Activated T-helper 17 cell treated with anti-CD3 and anti-CD28 coated beads, Interleukin-2, amount 50 U/mL, for 72 hours (primary cell): ENCODE data around the gene STIM2. TPM values are rescaled to one million over a fixed set of nuclear protein-coding genes. Genes with fewer than 3 reads are reported as not detected.

Experiments used
- ATAC-seq: fragments of 150-1000 bp; cut with Tn5 transposase; replicated peaks from 2 replicates; pipeline ENCODE4 v1.10.0; 2021; ENCODE audit warnings: mild to moderate bottlenecking, moderate library complexity
- H3K27ac Mint-ChIP-seq: one replicate; pipeline ENCODE4 v1.8.0; 2022; ENCODE audit warnings: mixed read lengths
- H3K27me3 Mint-ChIP-seq: one replicate; pipeline ENCODE4 v1.8.0; 2022; ENCODE audit warnings: mixed read lengths
- H3K36me3 Mint-ChIP-seq: one replicate; pipeline ENCODE4 v1.8.0; 2022; ENCODE audit warnings: low read depth, mild to moderate bottlenecking, mixed read lengths
- H3K4me1 Mint-ChIP-seq: one replicate; pipeline ENCODE4 v1.8.0; 2022; ENCODE audit warnings: mixed read lengths
- H3K4me3 Mint-ChIP-seq: one replicate; pipeline ENCODE4 v1.8.0; 2022; ENCODE audit warnings: mild to moderate bottlenecking, mixed read lengths
- H3K9me3 Mint-ChIP-seq: one replicate; pipeline ENCODE4 v1.8.0; 2022; ENCODE audit warnings: mixed read lengths
- total RNA-seq, 2 donors: library from RNA; stranded (reverse); gene quantifications; one replicate each; pipeline ENCODE4 v1.2.3, GENCODE V29; 2022

STIM2 gene
- total RNA-seq, 2 donors from 2014 or later, result 38.4 to 39.6 TPM

- Mint-ChIP-seq H3K36me3 (no peaks in the 10 kb centered on the region), H3K9me3 (no peaks in the 10 kb centered on the region), H3K27me3 (no peaks in the 10 kb centered on the region), H3K4me3 (no peak overlapping the region), H3K27ac (no peak overlapping the region), H3K4me1 (peaks cover 19% of the 10 kb centered on the region)
- no peak for ATAC-seq
Measured at GRCh38 chr4:26854701-26855100, 5.9 kb upstream of the STIM2 start.

DNA sequence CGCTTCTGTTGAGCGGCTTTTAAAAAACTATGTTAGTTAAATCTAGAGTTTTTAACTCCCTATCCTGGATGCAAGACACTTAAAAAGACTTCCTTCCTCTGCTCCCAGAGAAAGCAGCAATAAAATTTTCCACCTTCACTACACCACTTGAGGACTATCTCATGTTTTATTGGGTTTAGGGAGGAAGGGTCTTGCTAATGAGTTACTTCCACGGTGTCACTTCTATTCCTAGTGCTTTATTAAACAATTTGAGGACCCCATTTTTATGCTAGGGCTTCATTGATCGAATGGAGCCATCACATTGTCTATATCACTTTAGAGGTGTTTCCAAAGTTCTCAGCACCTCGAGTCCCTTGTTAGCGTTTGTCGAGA, 3.7 kb upstream of the STIM2 start:
- Mint-ChIP-seq H3K36me3 (peaks cover 6% of the 10 kb centered on the region), H3K4me1 (peaks cover 23% of the 10 kb centered on the region), H3K4me3 (peak overlapping the region; percentile 93), H3K27me3 (no peaks in the 10 kb centered on the region), H3K9me3 (no peaks in the 10 kb centered on the region), H3K27ac (peak overlapping the region; percentile 88)
- ATAC-seq, result no peak

DNA sequence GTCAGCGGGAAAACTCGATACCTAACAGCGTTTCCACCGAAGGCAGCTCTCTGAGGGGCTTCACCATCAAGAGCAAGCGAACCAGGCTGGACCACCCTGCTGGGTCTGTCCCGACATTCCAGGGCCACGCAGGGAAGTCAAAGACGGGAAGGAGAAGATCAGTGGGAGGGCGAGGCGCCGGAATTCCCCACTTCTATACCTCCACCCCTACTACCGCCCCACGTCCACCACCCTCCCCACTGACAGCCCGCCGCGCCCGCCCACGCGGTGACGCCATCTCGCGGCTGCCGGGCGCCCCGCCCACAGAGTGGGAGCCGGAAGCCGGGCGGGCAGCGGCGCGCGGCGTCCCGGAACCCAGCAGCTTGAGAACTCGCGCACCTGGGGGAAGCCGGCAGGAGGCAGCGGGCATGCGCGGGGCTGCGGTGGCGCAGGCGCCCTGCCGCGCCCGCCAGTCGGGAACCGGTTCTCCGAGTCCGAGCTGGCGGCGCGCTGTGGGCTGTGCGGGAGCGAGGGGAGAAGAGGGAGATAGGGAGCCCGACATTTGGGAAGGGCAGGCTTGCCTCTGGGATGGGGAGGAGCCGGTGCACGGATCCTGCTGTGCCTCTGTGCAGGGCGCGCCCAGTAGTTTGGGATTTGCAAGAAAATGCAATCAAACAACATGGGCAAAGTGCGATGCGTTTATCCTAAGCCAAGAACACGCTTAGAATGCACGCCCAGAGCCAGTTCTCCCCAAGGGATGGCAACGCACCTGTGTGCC, 3.2 kb upstream of the STIM2 start:
- H3K27me3 Mint-ChIP-seq, result no peaks in the 10 kb centered on the region
- H3K9me3 Mint-ChIP-seq, result no peaks in the 10 kb centered on the region
- H3K4me1 Mint-ChIP-seq, result peaks cover 24% of the 10 kb centered on the region
- peak overlapping the region; percentile 93 for H3K4me3 Mint-ChIP-seq
- peaks cover 6% of the 10 kb centered on the region for H3K36me3 Mint-ChIP-seq
- peak overlapping the region; percentile 88 for H3K27ac Mint-ChIP-seq
- ATAC-seq, result peak; percentile 64

DNA sequence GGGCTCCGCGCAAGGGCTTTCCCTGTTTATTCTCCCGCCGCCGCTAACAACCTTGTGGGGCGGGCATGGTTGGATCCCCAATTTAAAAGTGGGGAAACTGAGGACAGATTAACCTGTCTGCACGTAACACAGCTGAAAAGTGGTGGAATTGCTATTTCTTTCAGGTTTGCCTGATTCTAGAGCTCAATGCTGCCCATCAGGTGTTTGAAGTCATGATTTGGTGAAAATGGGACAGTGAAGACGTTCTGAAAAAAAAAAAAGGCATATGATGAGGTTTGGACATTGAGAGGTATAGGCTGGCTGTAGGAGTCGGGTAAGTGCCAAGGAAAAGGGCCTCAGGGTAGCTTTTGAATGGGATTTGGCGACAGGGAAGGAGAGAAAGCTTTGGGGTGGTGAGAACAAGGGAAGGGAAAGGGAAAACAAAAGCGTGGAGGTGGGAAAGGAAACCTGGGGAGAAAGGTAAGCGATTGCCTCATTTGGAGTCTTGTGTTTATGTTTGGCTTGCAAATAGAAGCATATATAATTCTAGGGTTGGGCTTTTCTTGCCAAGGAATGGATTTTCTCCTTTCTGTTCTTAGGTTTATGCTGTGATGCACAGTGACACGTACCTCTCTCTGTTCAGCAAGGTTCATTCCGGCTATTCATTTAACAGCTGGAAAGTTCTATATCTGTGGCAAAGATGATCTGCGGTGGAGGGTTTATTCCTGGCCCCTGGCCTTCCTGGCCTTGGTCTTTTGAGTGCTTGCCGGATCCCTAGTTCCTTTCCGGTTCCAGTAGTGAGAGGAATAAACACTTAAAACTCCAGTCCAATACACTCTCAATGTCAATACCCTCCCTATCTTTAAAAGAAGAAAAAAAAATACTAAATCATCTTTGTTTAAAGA, 2.4 kb upstream of the STIM2 start:
- H3K27me3 Mint-ChIP-seq, result no peaks in the 10 kb centered on the region
- peaks cover 6% of the 10 kb centered on the region for H3K36me3 Mint-ChIP-seq
- peaks cover 29% of the 10 kb centered on the region for H3K4me1 Mint-ChIP-seq
- peak overlapping the region; percentile 83 for H3K27ac Mint-ChIP-seq
- ATAC-seq, result no peak
- no peaks in the 10 kb centered on the region for H3K9me3 Mint-ChIP-seq
- peak overlapping the region; percentile 93 for H3K4me3 Mint-ChIP-seq

DNA sequence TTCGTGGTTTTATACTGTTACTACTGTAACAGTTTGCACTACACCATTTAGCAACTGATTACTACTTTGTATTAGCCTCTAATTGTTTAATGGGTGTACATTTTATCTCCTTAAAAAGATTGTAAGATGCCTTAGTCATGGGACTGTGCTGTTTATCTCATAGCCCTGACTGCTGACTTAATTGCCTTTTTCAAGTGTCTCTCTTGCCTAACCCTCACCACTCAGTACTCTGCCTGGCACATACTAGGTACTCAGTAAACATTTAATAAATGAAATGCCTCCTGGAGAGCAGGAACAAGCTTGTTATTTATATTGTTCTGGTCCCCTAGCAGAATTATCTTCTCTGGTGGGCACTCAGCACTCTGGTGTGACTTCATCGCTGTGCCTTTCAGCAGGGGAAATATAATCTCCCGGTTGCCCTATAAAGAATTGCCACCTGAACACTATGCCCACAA, 1.7 kb upstream of the STIM2 start:
- no peak for ATAC-seq
- Mint-ChIP-seq H3K27ac (peak overlapping the region; percentile 83), H3K36me3 (peaks cover 6% of the 10 kb centered on the region), H3K4me3 (peak overlapping the region; percentile 93), H3K27me3 (no peaks in the 10 kb centered on the region), H3K4me1 (peaks cover 34% of the 10 kb centered on the region), H3K9me3 (no peaks in the 10 kb centered on the region)

GRCh38 chr4:26859762-26860156, 882 bp upstream of the STIM2 start:
- Mint-ChIP-seq H3K36me3 (peaks cover 6% of the 10 kb centered on the region), H3K27ac (peak overlapping the region; percentile 83), H3K9me3 (no peaks in the 10 kb centered on the region), H3K4me3 (peak overlapping the region; percentile 93), H3K27me3 (no peaks in the 10 kb centered on the region), H3K4me1 (peaks cover 34% of the 10 kb centered on the region)
- no peak for ATAC-seq

DNA sequence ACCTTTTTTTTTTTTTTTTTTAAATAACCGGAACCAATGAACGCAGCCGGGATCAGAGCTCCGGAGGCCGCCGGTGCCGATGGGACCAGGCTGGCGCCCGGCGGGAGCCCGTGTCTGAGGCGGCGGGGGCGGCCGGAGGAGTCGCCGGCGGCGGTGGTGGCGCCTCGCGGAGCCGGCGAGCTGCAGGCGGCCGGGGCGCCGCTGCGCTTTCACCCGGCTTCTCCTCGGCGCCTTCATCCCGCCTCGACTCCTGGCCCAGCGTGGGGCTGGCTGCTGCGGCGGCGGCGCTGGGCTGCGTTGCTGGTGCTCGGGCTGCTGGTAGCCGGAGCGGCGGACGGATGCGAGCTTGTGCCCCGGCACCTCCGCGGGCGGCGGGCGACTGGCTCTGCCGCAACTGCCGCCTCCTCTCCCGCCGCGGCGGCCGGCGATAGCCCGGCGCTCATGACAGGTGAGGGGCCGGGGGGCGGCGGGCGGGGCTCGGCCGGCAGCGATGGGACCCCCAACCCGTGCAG, 337 bp downstream of the STIM2 start:
- peak; percentile 25 for ATAC-seq
- Mint-ChIP-seq H3K36me3 (peaks cover 6% of the 10 kb centered on the region), H3K27me3 (no peaks in the 10 kb centered on the region), H3K4me1 (peaks cover 40% of the 10 kb centered on the region), H3K4me3 (peak overlapping the region; percentile 93), H3K9me3 (no peaks in the 10 kb centered on the region), H3K27ac (peak overlapping the region; percentile 94)

- H3K27ac Mint-ChIP-seq, result peak overlapping the region; percentile 94
- peak overlapping the region; percentile 92 for H3K4me3 Mint-ChIP-seq
- peaks cover 46% of the 10 kb centered on the region for H3K4me1 Mint-ChIP-seq
Measured at GRCh38 chr4:26861434-26862186, 969 bp downstream of the STIM2 start.

GRCh38 chr4:26862381-26862915, 1.8 kb downstream of the STIM2 start:
- ATAC-seq, result no peak
- Mint-ChIP-seq H3K27ac (peak overlapping the region; percentile 94), H3K36me3 (peaks cover 6% of the 10 kb centered on the region), H3K9me3 (no peaks in the 10 kb centered on the region), H3K27me3 (no peaks in the 10 kb centered on the region), H3K4me3 (peak overlapping the region; percentile 92), H3K4me1 (peaks cover 46% of the 10 kb centered on the region)

More at GRCh38 chr4:26861434-26862186, 969 bp downstream of the STIM2 start:
- Mint-ChIP-seq H3K27me3 (no peaks in the 10 kb centered on the region), H3K9me3 (no peaks in the 10 kb centered on the region), H3K36me3 (peaks cover 6% of the 10 kb centered on the region)
- peak; percentile 47 for ATAC-seq

DNA sequence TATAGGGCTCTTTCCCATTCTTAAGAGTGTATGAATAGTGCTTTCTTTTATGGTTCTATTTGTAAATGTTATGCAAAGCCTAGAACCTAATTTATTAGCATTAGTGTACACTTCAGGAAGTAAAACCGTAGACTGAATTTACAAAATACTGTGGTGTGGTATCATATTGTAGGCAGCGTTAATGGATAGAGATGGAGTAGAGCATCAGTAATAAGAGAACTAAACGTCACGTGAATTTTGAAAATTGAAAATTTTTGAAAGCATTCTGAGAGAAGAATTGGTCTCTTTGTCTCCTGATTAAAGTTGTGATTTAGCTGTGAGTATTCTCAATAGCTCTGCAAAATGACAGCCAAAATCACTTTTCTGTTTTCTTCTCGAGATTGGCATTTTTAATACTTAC, 2.9 kb downstream of the STIM2 start:
- no peak overlapping the region for H3K27ac Mint-ChIP-seq
- H3K9me3 Mint-ChIP-seq, result no peaks in the 10 kb centered on the region
- peaks cover 6% of the 10 kb centered on the region for H3K36me3 Mint-ChIP-seq
- peaks cover 51% of the 10 kb centered on the region for H3K4me1 Mint-ChIP-seq
- no peaks in the 10 kb centered on the region for H3K27me3 Mint-ChIP-seq
- ATAC-seq, result no peak
- H3K4me3 Mint-ChIP-seq, result peak overlapping the region; percentile 92

DNA sequence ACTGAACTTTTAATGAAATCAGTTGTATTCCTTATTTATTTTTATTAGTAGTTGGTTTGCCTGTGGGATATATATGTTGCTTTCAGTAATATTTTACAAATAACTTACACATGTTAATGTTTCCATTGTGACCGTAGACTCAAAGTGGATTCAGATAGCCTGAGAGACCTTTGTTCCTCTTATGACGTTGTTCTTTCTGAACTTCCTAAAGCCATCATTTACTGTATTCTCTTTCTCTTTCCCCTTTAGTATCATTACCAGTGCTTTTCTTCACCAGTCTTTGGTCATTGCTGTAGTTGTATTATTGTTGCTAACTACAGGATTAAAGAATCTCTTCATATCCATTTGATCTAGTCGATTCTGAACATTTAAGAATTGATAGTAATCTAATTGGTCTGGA, 4.3 kb downstream of the STIM2 start:
- peaks cover 9% of the 10 kb centered on the region for H3K36me3 Mint-ChIP-seq
- H3K4me1 Mint-ChIP-seq, result peaks cover 45% of the 10 kb centered on the region
- no peaks in the 10 kb centered on the region for H3K27me3 Mint-ChIP-seq
- no peaks in the 10 kb centered on the region for H3K9me3 Mint-ChIP-seq
- ATAC-seq, result no peak
- no peak overlapping the region for H3K27ac Mint-ChIP-seq
- peak overlapping the region; percentile 92 for H3K4me3 Mint-ChIP-seq

DNA sequence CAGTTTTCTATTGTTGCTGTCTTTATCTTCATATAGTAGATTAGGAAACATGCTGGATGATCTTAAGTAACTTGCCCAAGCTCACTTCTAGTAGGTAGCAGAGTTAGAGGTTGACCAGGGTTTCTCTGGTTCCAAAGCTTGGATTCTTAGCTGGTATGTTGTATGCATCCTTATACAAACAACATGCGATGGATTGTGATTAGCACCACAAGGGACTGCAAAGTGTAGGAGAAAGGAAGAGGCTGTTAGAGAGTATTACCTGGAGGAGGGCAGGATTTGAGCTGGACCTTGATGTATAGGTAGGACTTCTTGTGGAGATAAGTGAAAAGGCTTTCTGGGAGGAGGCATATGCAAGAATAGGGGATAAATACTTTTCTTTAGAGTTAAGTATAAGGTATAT, 5.6 kb downstream of the STIM2 start:
- peak overlapping the region; percentile 33 for H3K4me3 Mint-ChIP-seq
- no peak for ATAC-seq
- H3K4me1 Mint-ChIP-seq, result peaks cover 45% of the 10 kb centered on the region
- no peak overlapping the region for H3K27ac Mint-ChIP-seq
- H3K36me3 Mint-ChIP-seq, result peaks cover 12% of the 10 kb centered on the region
- H3K9me3 Mint-ChIP-seq, result no peaks in the 10 kb centered on the region
- no peaks in the 10 kb centered on the region for H3K27me3 Mint-ChIP-seq

- Mint-ChIP-seq H3K36me3 (peaks cover 6% of the 10 kb centered on the region), H3K27me3 (no peaks in the 10 kb centered on the region), H3K4me3 (peak overlapping the region; percentile 33), H3K4me1 (peaks cover 49% of the 10 kb centered on the region), H3K27ac (no peak overlapping the region), H3K9me3 (no peaks in the 10 kb centered on the region)
- no peak for ATAC-seq
Measured at GRCh38 chr4:26866781-26867180, 6.1 kb downstream of the STIM2 start.
